ENCODE data around the gene RASSF1.
A peak's percentile ranks its signal among the peaks of the same experiment; 100 is the strongest.

Gene RASSF1

GRCh38 chr3:50327129-50327528, 13.5 kb downstream of the RASSF1 start:
- H3K9ac ChIP-seq (ENCODE audit: low read length): peak overlapping the region; percentile 78
- H3K27me3 ChIP-seq (ENCODE audit: control insufficient read depth in 1 of 2, insufficient read depth in 2 of 2, low read length in 2 of 2): no peaks in the 10 kb centered on the region
- no peaks in the 10 kb centered on the region for H3K9me3 ChIP-seq (ENCODE audit: low read length)
- peaks cover 39% of the 10 kb centered on the region for H3K36me3 ChIP-seq (ENCODE audit: insufficient read depth, low read length)
- H3K4me3 ChIP-seq (ENCODE audit: low read depth in 1 of 2, low read length in 2 of 2): peak overlapping the region; percentile 86 to 91
- no peak overlapping the region for H3K27ac ChIP-seq (ENCODE audit: low read depth, low read length)
- peaks cover 31% of the 10 kb centered on the region for H3K4me1 ChIP-seq (ENCODE audit: insufficient read depth, low read length)

GRCh38 chr3:50326182-50326541, 14.5 kb downstream of the RASSF1 start:
- H3K4me3 ChIP-seq (ENCODE audit: low read depth in 1 of 2, low read length in 2 of 2): no peak overlapping the region
- no peaks in the 10 kb centered on the region for H3K9me3 ChIP-seq (ENCODE audit: low read length)
- no peak overlapping the region for H3K9ac ChIP-seq (ENCODE audit: low read length)
- peaks cover 30% of the 10 kb centered on the region for H3K36me3 ChIP-seq (ENCODE audit: insufficient read depth, low read length)
- H3K4me1 ChIP-seq (ENCODE audit: insufficient read depth, low read length): peaks cover 34% of the 10 kb centered on the region
- H3K27ac ChIP-seq (ENCODE audit: low read depth, low read length): no peak overlapping the region
- H3K27me3 ChIP-seq (ENCODE audit: control insufficient read depth in 1 of 2, insufficient read depth in 2 of 2, low read length in 2 of 2): no peaks in the 10 kb centered on the region

- no peak overlapping the region for H3K4me3 ChIP-seq (ENCODE audit: low read depth in 1 of 2, low read length in 2 of 2)
- no peak overlapping the region for H3K27ac ChIP-seq (ENCODE audit: low read depth, low read length)
- peaks cover 34% of the 10 kb centered on the region for H3K4me1 ChIP-seq (ENCODE audit: insufficient read depth, low read length)
- H3K27me3 ChIP-seq (ENCODE audit: control insufficient read depth in 1 of 2, insufficient read depth in 2 of 2, low read length in 2 of 2): no peaks in the 10 kb centered on the region
- peaks cover 24% of the 10 kb centered on the region for H3K36me3 ChIP-seq (ENCODE audit: insufficient read depth, low read length)
- H3K9ac ChIP-seq (ENCODE audit: low read length): no peak overlapping the region
- H3K9me3 ChIP-seq (ENCODE audit: low read length): no peaks in the 10 kb centered on the region
Observed at GRCh38 chr3:50325497-50326181, 15.0 kb downstream of the RASSF1 start.

- H3K9ac ChIP-seq (ENCODE audit: low read length): no peak overlapping the region
Observed at GRCh38 chr3:50325113-50325480, 15.5 kb downstream of the RASSF1 start.

GRCh38 chr3:50324351-50325112, 16.1 kb downstream of the RASSF1 start:
- Histone ChIP-seq H3K4me1 (ENCODE audit: insufficient read depth, low read length) (peaks cover 45% of the 10 kb centered on the region), H3K9ac (ENCODE audit: low read length) (no peak overlapping the region), H3K9me3 (ENCODE audit: low read length) (no peaks in the 10 kb centered on the region), H3K27me3 (ENCODE audit: control insufficient read depth in 1 of 2, insufficient read depth in 2 of 2, low read length in 2 of 2) (no peaks in the 10 kb centered on the region), H3K4me3 (ENCODE audit: low read depth in 1 of 2, low read length in 2 of 2) (no peak overlapping the region), H3K36me3 (ENCODE audit: insufficient read depth, low read length) (peaks cover 15% of the 10 kb centered on the region), H3K27ac (ENCODE audit: low read depth, low read length) (peak overlapping the region; percentile 38)

More at GRCh38 chr3:50325113-50325480, 15.5 kb downstream of the RASSF1 start:
- Histone ChIP-seq H3K9me3 (ENCODE audit: low read length) (no peaks in the 10 kb centered on the region), H3K4me1 (ENCODE audit: insufficient read depth, low read length) (peaks cover 39% of the 10 kb centered on the region), H3K27me3 (ENCODE audit: control insufficient read depth in 1 of 2, insufficient read depth in 2 of 2, low read length in 2 of 2) (no peaks in the 10 kb centered on the region), H3K4me3 (ENCODE audit: low read depth in 1 of 2, low read length in 2 of 2) (no peak overlapping the region), H3K27ac (ENCODE audit: low read depth, low read length) (no peak overlapping the region), H3K36me3 (ENCODE audit: insufficient read depth, low read length) (peaks cover 19% of the 10 kb centered on the region)

GRCh38 chr3:50323614-50324199, 16.9 kb downstream of the RASSF1 start:
- Histone ChIP-seq H3K4me1 (ENCODE audit: insufficient read depth, low read length) (peaks cover 52% of the 10 kb centered on the region), H3K36me3 (ENCODE audit: insufficient read depth, low read length) (peaks cover 19% of the 10 kb centered on the region), H3K4me3 (ENCODE audit: low read depth in 1 of 2, low read length in 2 of 2) (no peak overlapping the region), H3K9ac (ENCODE audit: low read length) (no peak overlapping the region), H3K27me3 (ENCODE audit: control insufficient read depth in 1 of 2, insufficient read depth in 2 of 2, low read length in 2 of 2) (no peaks in the 10 kb centered on the region), H3K27ac (ENCODE audit: low read depth, low read length) (peak overlapping the region; percentile 38), H3K9me3 (ENCODE audit: low read length) (no peaks in the 10 kb centered on the region)

GRCh38 chr3:50323092-50323600, 17.5 kb downstream of the RASSF1 start:
- H3K4me1 ChIP-seq (ENCODE audit: insufficient read depth, low read length): peaks cover 53% of the 10 kb centered on the region
- no peak overlapping the region for H3K9ac ChIP-seq (ENCODE audit: low read length)
- no peaks in the 10 kb centered on the region for H3K27me3 ChIP-seq (ENCODE audit: control insufficient read depth in 1 of 2, insufficient read depth in 2 of 2, low read length in 2 of 2)
- peaks cover 25% of the 10 kb centered on the region for H3K36me3 ChIP-seq (ENCODE audit: insufficient read depth, low read length)
- H3K9me3 ChIP-seq (ENCODE audit: low read length): no peaks in the 10 kb centered on the region
- H3K27ac ChIP-seq (ENCODE audit: low read depth, low read length): no peak overlapping the region
- H3K4me3 ChIP-seq (ENCODE audit: low read depth in 1 of 2, low read length in 2 of 2): no peak overlapping the region

- H3K4me1 ChIP-seq (ENCODE audit: insufficient read depth, low read length): peaks cover 54% of the 10 kb centered on the region
- peak within 1 kb of the TSS; percentile 57 for H3K9ac ChIP-seq (ENCODE audit: low read length)
- H3K36me3 ChIP-seq (ENCODE audit: insufficient read depth, low read length): peaks cover 29% of the 10 kb centered on the region
- no peaks in the 10 kb centered on the region for H3K27me3 ChIP-seq (ENCODE audit: control insufficient read depth in 1 of 2, insufficient read depth in 2 of 2, low read length in 2 of 2)
- no peaks in the 10 kb centered on the region for H3K9me3 ChIP-seq (ENCODE audit: low read length)
- H3K4me3 ChIP-seq (ENCODE audit: low read depth in 1 of 2, low read length in 2 of 2): peak within 1 kb of the TSS; percentile 74 to 91
- H3K27ac ChIP-seq (ENCODE audit: low read depth, low read length): peak within 1 kb of the TSS; percentile 83
Observed at GRCh38 chr3:50322386-50323091, 18.1 kb downstream of the RASSF1 start, which contains the start of gene HYAL2. Gene HYAL2, minus strand, starts transcription at chr3:50322745. Its CDS starts 2,256 bp downstream, at chr3:50320489.

GRCh38 chr3:50322115-50322385, 18.6 kb downstream of the RASSF1 start:
- peaks cover 54% of the 10 kb centered on the region for H3K4me1 ChIP-seq (ENCODE audit: insufficient read depth, low read length)

GRCh38 chr3:50321336-50322114, 19.1 kb downstream of the RASSF1 start:
- Histone ChIP-seq H3K36me3 (ENCODE audit: insufficient read depth, low read length) (peaks cover 29% of the 10 kb centered on the region), H3K9ac (ENCODE audit: low read length) (peak overlapping the region; percentile 71), H3K4me3 (ENCODE audit: low read depth in 1 of 2, low read length in 2 of 2) (peak overlapping the region; percentile 74 to 91), H3K4me1 (ENCODE audit: insufficient read depth, low read length) (peaks cover 53% of the 10 kb centered on the region), H3K9me3 (ENCODE audit: low read length) (no peaks in the 10 kb centered on the region), H3K27me3 (ENCODE audit: control insufficient read depth in 1 of 2, insufficient read depth in 2 of 2, low read length in 2 of 2) (no peaks in the 10 kb centered on the region), H3K27ac (ENCODE audit: low read depth, low read length) (peak overlapping the region; percentile 83)

More at GRCh38 chr3:50322115-50322385, 18.6 kb downstream of the RASSF1 start:
- H3K4me3 ChIP-seq (ENCODE audit: low read depth in 1 of 2, low read length in 2 of 2): peak overlapping the region; percentile 74 to 91
- peak overlapping the region; percentile 83 for H3K27ac ChIP-seq (ENCODE audit: low read depth, low read length)
- H3K9me3 ChIP-seq (ENCODE audit: low read length): no peaks in the 10 kb centered on the region
- peaks cover 29% of the 10 kb centered on the region for H3K36me3 ChIP-seq (ENCODE audit: insufficient read depth, low read length)
- H3K9ac ChIP-seq (ENCODE audit: low read length): peak overlapping the region; percentile 31
- H3K27me3 ChIP-seq (ENCODE audit: control insufficient read depth in 1 of 2, insufficient read depth in 2 of 2, low read length in 2 of 2): no peaks in the 10 kb centered on the region
